Lower leg skin (tissue), 3 donors: Measurements from ENCODE around the gene WHAMM.

Source experiments
- POLR2A ChIP-seq, 2 donors: fragments of 450-650 bp; IDR thresholded peaks; one replicate each; pipeline ENCODE4 v1.6.1; 2016 to 2017; ENCODE audit warnings: antibody characterized with exemption in 2 of 2, mild to moderate bottlenecking in 1 of 2, moderate library complexity in 1 of 2
- TF ChIP-seq, protein P1 (sequence below), 3 donors: fragments of 450-650 bp; IDR thresholded peaks; one replicate each; pipeline ENCODE4 v1.5.1; 2016; ENCODE audit warnings: antibody characterized with exemption in 3 of 3, mild to moderate bottlenecking in 3 of 3, moderate library complexity in 2 of 3

GRCh38 chr15:82810890-82811426 lies 1.5 kb downstream of the WHAMM start:
- TF ChIP-seq, protein P1, sequence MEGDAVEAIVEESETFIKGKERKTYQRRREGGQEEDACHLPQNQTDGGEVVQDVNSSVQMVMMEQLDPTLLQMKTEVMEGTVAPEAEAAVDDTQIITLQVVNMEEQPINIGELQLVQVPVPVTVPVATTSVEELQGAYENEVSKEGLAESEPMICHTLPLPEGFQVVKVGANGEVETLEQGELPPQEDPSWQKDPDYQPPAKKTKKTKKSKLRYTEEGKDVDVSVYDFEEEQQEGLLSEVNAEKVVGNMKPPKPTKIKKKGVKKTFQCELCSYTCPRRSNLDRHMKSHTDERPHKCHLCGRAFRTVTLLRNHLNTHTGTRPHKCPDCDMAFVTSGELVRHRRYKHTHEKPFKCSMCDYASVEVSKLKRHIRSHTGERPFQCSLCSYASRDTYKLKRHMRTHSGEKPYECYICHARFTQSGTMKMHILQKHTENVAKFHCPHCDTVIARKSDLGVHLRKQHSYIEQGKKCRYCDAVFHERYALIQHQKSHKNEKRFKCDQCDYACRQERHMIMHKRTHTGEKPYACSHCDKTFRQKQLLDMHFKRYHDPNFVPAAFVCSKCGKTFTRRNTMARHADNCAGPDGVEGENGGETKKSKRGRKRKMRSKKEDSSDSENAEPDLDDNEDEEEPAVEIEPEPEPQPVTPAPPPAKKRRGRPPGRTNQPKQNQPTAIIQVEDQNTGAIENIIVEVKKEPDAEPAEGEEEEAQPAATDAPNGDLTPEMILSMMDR (IDR thresholded peaks at IDR 0.05) = no peak
- no peak for TF ChIP-seq POLR2A (IDR thresholded peaks at IDR 0.05)
